Left lung (tissue), 10 donors: ENCODE measurements around the gene MLNR. TPM values are rescaled to one million over a fixed set of nuclear protein-coding genes. Genes with fewer than 3 reads are reported as not detected.

ENCODE experiments used
- ATAC-seq: fragments of 200-7000 bp; cut with Tn5 transposase; one replicate; pipeline ENCODE4 v1.9.1; 2020; ENCODE audit warnings: moderate library complexity
- DNase-seq, 4 donors: peaks; one replicate each; pipeline ENCODE4 v3.0.0-alpha.2; 2013 to 2020
- H3K27ac ChIP-seq, 2 donors: fragments of 200-600 bp; sonication (generic) in 1 of 2; one replicate each; pipeline versions ENCODE4 v1.5.0 to v1.8.0; 2020 to 2021
- H3K27me3 ChIP-seq, 2 donors: fragments of 200-600 bp; sonication (generic) in 1 of 2; one replicate each; pipeline versions ENCODE4 v1.5.0 to v1.8.0; 2020 to 2021
- H3K36me3 ChIP-seq, 2 donors: fragments of 200-600 bp; sonication (generic) in 1 of 2; one replicate each; pipeline versions ENCODE4 v1.5.0 to v1.8.0; 2020 to 2021
- H3K4me1 ChIP-seq, 2 donors: fragments of 200-600 bp; one replicate each; pipeline ENCODE4 v1.8.0; 2021
- H3K4me3 ChIP-seq, 2 donors: fragments of 200-600 bp; sonication (generic) in 1 of 2; one replicate each; pipeline versions ENCODE4 v1.5.0 to v1.8.0; 2020 to 2021; ENCODE audit warnings: mild to moderate bottlenecking in 1 of 2
- H3K9me3 ChIP-seq, 2 donors: fragments of 200-600 bp; sonication (generic) in 1 of 2; one replicate each; pipeline versions ENCODE4 v1.5.0 to v1.8.0; 2020 to 2021
- CTCF ChIP-seq, 2 donors: fragments of 200-600 bp; sonication (generic) in 1 of 2; IDR thresholded peaks; one replicate each; pipeline versions ENCODE4 v1.5.0 to v1.8.0; 2021; ENCODE audit warnings: antibody characterized with exemption in 2 of 2
- intact Hi-C, 2 donors: fragments of 100-400 bp; cut with DNase I; formaldehyde crosslinking; loops; one replicate each; pipeline versions ENCODE4 v1.11.2 to v1.14.2; 2022
- polyA plus RNA-seq, 6 donors: library from polyadenylated mRNA; unstranded; fragments of 120-200 nt; gene quantifications; one replicate each; pipeline ENCODE4 v1.2.1, GENCODE V29; 2013; ENCODE audit not compliant: insufficient read length in 6 of 6
- total RNA-seq, 2 donors: library from RNA; stranded (reverse); fragmentation: NEBNext Ultra II Directional; extraction: Animal tissue kit (Norgen Biotek cat#: 25700); gene quantifications; one replicate each; pipeline ENCODE4 v1.2.1, GENCODE V29; 2021
- donor health status: DM: no; HTN: yes; CAD: no.
- donor health status: DM: no; HTN: no; CAD: no.

Gene MLNR
- total and polyA plus RNA-seq, 8 donors = 0.13 to 0.31 (median 0.17) TPM; not detected in 3

- H3K36me3 ChIP-seq = peaks cover 0 to 38% of the 10 kb centered on the region in 2 donors
- H3K27me3 ChIP-seq = no peaks in the 10 kb centered on the region
- TF ChIP-seq CTCF (IDR thresholded peaks at IDR 0.05) = no peak
- no peak overlapping the region for H3K4me3 ChIP-seq
- H3K4me1 ChIP-seq = peaks cover 0 to 14% of the 10 kb centered on the region in 2 donors
- intact Hi-C loops = no loop called here
- no peak overlapping the region for H3K27ac ChIP-seq
- no peak for ATAC-seq
- DNase-seq = no peak
- no peaks in the 10 kb centered on the region for H3K9me3 ChIP-seq
These were observed 9.5 kb upstream of the MLNR start for GRCh38 chr13:49210669-49211068.

GRCh38 chr13:49213539-49213938 is 6.6 kb upstream of the MLNR start:
- no peaks in the 10 kb centered on the region for H3K9me3 ChIP-seq
- no peak overlapping the region for H3K4me3 ChIP-seq
- peak overlapping the region in 1 of 2 donors; percentile 80 for H3K27ac ChIP-seq
- peaks cover 0 to 19% of the 10 kb centered on the region in 2 donors for H3K4me1 ChIP-seq
- no peak for TF ChIP-seq CTCF (IDR thresholded peaks at IDR 0.05)
- ATAC-seq (no peak), DNase-seq (no peak)
- intact Hi-C loops = no loop called here
- H3K27me3 ChIP-seq = peaks cover 8 to 14% of the 10 kb centered on the region in 2 donors
- H3K36me3 ChIP-seq = peaks cover 0 to 10% of the 10 kb centered on the region in 2 donors

GRCh38 chr13:49213997-49214916 is 5.9 kb upstream of the MLNR start:
- Histone ChIP-seq H3K4me1 (peaks cover 0 to 20% of the 10 kb centered on the region in 2 donors), H3K9me3 (no peaks in the 10 kb centered on the region), H3K4me3 (no peak overlapping the region), H3K27ac (peak overlapping the region in 1 of 2 donors; percentile 80), H3K36me3 (peaks cover 0 to 4% of the 10 kb centered on the region in 2 donors), H3K27me3 (peaks cover 15 to 21% of the 10 kb centered on the region in 2 donors)
- no peak for TF ChIP-seq CTCF (IDR thresholded peaks at IDR 0.05)
- intact Hi-C loops = no loop called here
- DNase-seq = no peak
- ATAC-seq = no peak

- Histone ChIP-seq H3K9me3 (no peaks in the 10 kb centered on the region), H3K27me3 (peaks cover 22 to 28% of the 10 kb centered on the region in 2 donors), H3K4me3 (no peak overlapping the region), H3K36me3 (peaks cover 0 to 4% of the 10 kb centered on the region in 2 donors), H3K4me1 (peaks cover 0 to 27% of the 10 kb centered on the region in 2 donors), H3K27ac (peak overlapping the region in 1 of 2 donors; percentile 80)
- DNase-seq (peak in 3 of 4 donors; percentile 13 to 75 (median 68)), ATAC-seq (peak; percentile 54)
- intact Hi-C loops = no loop called here
- peak in 1 of 2 donors; percentile 17 for TF ChIP-seq CTCF (IDR thresholded peaks at IDR 0.05)
These were observed 5.2 kb upstream of the MLNR start for GRCh38 chr13:49214917-49215376.

- H3K27me3 ChIP-seq = peaks cover 36 to 42% of the 10 kb centered on the region in 2 donors
- no peak overlapping the region for H3K4me3 ChIP-seq
- no peaks in the 10 kb centered on the region for H3K36me3 ChIP-seq
- H3K27ac ChIP-seq = peak overlapping the region in 1 of 2 donors; percentile 23
- no peaks in the 10 kb centered on the region for H3K9me3 ChIP-seq
- ATAC-seq (no peak), DNase-seq (peak in 1 of 4 donors; percentile 50)
- TF ChIP-seq CTCF (IDR thresholded peaks at IDR 0.05) = no peak
- intact Hi-C loops = no loop called here
- peaks cover 8 to 41% of the 10 kb centered on the region in 2 donors for H3K4me1 ChIP-seq
These were observed 3.8 kb upstream of the MLNR start for GRCh38 chr13:49216334-49216733.
